Glutamatergic neuron (in vitro differentiated cells): Measurements from ENCODE around the gene ENPP1. TPM values are rescaled to one million over a fixed set of nuclear protein-coding genes. Genes with fewer than 3 reads are reported as not detected.
"Not testable (repeated sequence)": the region's sequence is repeated elsewhere in the genome, so short reads cannot be mapped to it uniquely, and the experiment has no call there.

ENCODE experiments used
- DNase-seq: peaks from one replicate; pipeline ENCODE4 v3.0.0; 2022
- H3K27ac Mint-ChIP-seq: one replicate; pipeline ENCODE4 v1.8.0; 2020; ENCODE audit warnings: mild to moderate bottlenecking, mixed read lengths, inconsistent platforms; ENCODE audit not compliant: unreplicated experiment
- H3K27me3 Mint-ChIP-seq: one replicate; pipeline ENCODE4 v1.8.0; 2020; ENCODE audit warnings: mild to moderate bottlenecking, moderate library complexity, mixed read lengths, inconsistent platforms; ENCODE audit not compliant: unreplicated experiment
- H3K36me3 Mint-ChIP-seq: one replicate; pipeline ENCODE4 v1.8.0; 2020; ENCODE audit warnings: mild to moderate bottlenecking, mixed read lengths, inconsistent platforms; ENCODE audit not compliant: unreplicated experiment
- H3K4me1 Mint-ChIP-seq: one replicate; pipeline ENCODE4 v1.8.0; 2020; ENCODE audit warnings: mild to moderate bottlenecking, low read depth, mixed read lengths, inconsistent platforms; ENCODE audit not compliant: unreplicated experiment
- H3K4me3 Mint-ChIP-seq: one replicate; pipeline ENCODE4 v1.8.0; 2020; ENCODE audit warnings: mild to moderate bottlenecking, mixed read lengths, inconsistent platforms; ENCODE audit not compliant: unreplicated experiment
- H3K9me3 Mint-ChIP-seq: one replicate; pipeline ENCODE4 v1.8.0; 2020; ENCODE audit warnings: mild to moderate bottlenecking, moderate library complexity, mixed read lengths, inconsistent platforms; ENCODE audit not compliant: unreplicated experiment
- CTCF ChIP-seq: fragments of 200-600 bp; sonication (generic); IDR thresholded peaks from one replicate; pipeline ENCODE4 v1.5.0; 2021; ENCODE audit not compliant: partially characterized antibody, unreplicated experiment
- total RNA-seq: library from RNA; stranded (reverse); fragmentation: NEBNext Ultra II Directional; extraction: Animal tissue kit (Norgen Biotek cat#: 25700); gene quantifications from one replicate; pipeline ENCODE4 v1.2.1, GENCODE V29; 2021; ENCODE audit not compliant: unreplicated experiment

Gene ENPP1
- total RNA-seq, 1 donor from 2014 or later, result 2.4 TPM

- Mint-ChIP-seq H3K27me3 (peaks cover 2% of the 10 kb centered on the region), H3K27ac (no peak overlapping the region), H3K4me1 (no peaks in the 10 kb centered on the region), H3K36me3 (no peaks in the 10 kb centered on the region), H3K9me3 (no peaks in the 10 kb centered on the region), H3K4me3 (no peak overlapping the region)
- TF ChIP-seq CTCF, result no peak
- no peak for DNase-seq
Measured at GRCh38 chr6:131851049-131851769, 43.4 kb downstream of the ENPP1 start.

GRCh38 chr6:131852200-131852599, 44.4 kb downstream of the ENPP1 start:
- DNase-seq, result no peak
- Mint-ChIP-seq H3K36me3 (no peaks in the 10 kb centered on the region), H3K9me3 (no peaks in the 10 kb centered on the region), H3K27me3 (peaks cover 2% of the 10 kb centered on the region), H3K27ac (no peak overlapping the region), H3K4me3 (no peak overlapping the region), H3K4me1 (no peaks in the 10 kb centered on the region)
- no peak for TF ChIP-seq CTCF

GRCh38 chr6:131854803-131855202, 47.0 kb downstream of the ENPP1 start:
- Mint-ChIP-seq H3K27ac (no peak overlapping the region), H3K27me3 (peaks cover 2% of the 10 kb centered on the region), H3K4me1 (no peaks in the 10 kb centered on the region), H3K9me3 (no peaks in the 10 kb centered on the region), H3K36me3 (no peaks in the 10 kb centered on the region), H3K4me3 (no peak overlapping the region)
- no peak for TF ChIP-seq CTCF
- no peak for DNase-seq

- Mint-ChIP-seq H3K36me3 (no peaks in the 10 kb centered on the region), H3K4me3 (no peak overlapping the region), H3K27ac (no peak overlapping the region), H3K4me1 (peaks cover 2% of the 10 kb centered on the region), H3K27me3 (no peaks in the 10 kb centered on the region), H3K9me3 (no peaks in the 10 kb centered on the region)
- DNase-seq, result no peak
- no peak for TF ChIP-seq CTCF
Measured at GRCh38 chr6:131858765-131859415, 51.1 kb downstream of the ENPP1 start.

GRCh38 chr6:131859658-131860057, 51.8 kb downstream of the ENPP1 start:
- H3K4me1 Mint-ChIP-seq, H3K9me3 Mint-ChIP-seq, H3K4me3 Mint-ChIP-seq, H3K36me3 Mint-ChIP-seq, H3K27me3 Mint-ChIP-seq, H3K27ac Mint-ChIP-seq, DNase-seq: not testable (repeated sequence)
